NK-92 treated with Interleukin-12 subunit alpha and Interleukin-12 subunit beta, amount 100 ng/mL, for 24 hours (cell line): ENCODE results near the gene HYOU1.
A peak's percentile ranks its signal among the peaks of the same experiment; 100 is the strongest.
"Not testable (repeated sequence)": the region's sequence is repeated elsewhere in the genome, so short reads cannot be mapped to it uniquely, and the experiment has no call there.

Experiments used
- DNase-seq: peaks from one replicate; lab custom pipeline; 2025; lab: John Stamatoyannopoulos, UW

Gene HYOU1

GRCh38 chr11:119084663-119085436 is 27.8 kb upstream of the HYOU1 start, which contains the start of gene HMBS:
HMBS (plus strand) TSS chr11:119084881; CDS start chr11:119085034, 153 bp downstream.
- peak; percentile 91 for DNase-seq

- no peak for DNase-seq
These were observed 24.8 kb upstream of the HYOU1 start for GRCh38 chr11:119081682-119082260.

- DNase-seq: no peak
These were observed 21.8 kb upstream of the HYOU1 start for GRCh38 chr11:119078675-119079420.

- DNase-seq: no peak
These were observed 20.8 kb upstream of the HYOU1 start for GRCh38 chr11:119077839-119078238.

GRCh38 chr11:119067371-119068222 is 10.6 kb upstream of the HYOU1 start, which contains the start of gene VPS11:
VPS11 (plus strand) TSS chr11:119067818; CDS start chr11:119067824, 6 bp downstream.
- DNase-seq: peak; percentile 98

- no peak for DNase-seq
These were observed 8.4 kb upstream of the HYOU1 start for GRCh38 chr11:119065369-119065768.

- no peak for DNase-seq
These were observed 5.8 kb upstream of the HYOU1 start for GRCh38 chr11:119062779-119063178.

GRCh38 chr11:119061256-119061655 is 4.3 kb upstream of the HYOU1 start:
- DNase-seq: no peak

- DNase-seq: not testable (repeated sequence)
These were observed 2.1 kb upstream of the HYOU1 start for GRCh38 chr11:119059128-119059527.

GRCh38 chr11:119056421-119056999 is 495 bp downstream of the HYOU1 start:
- DNase-seq: peak; percentile 53

GRCh38 chr11:119055901-119056300 is 1.1 kb downstream of the HYOU1 start:
- no peak for DNase-seq

GRCh38 chr11:119054418-119054817 is 2.6 kb downstream of the HYOU1 start:
- no peak for DNase-seq

- DNase-seq: no peak
These were observed 4.7 kb downstream of the HYOU1 start for GRCh38 chr11:119052163-119052814.

GRCh38 chr11:119051440-119052162 is 5.4 kb downstream of the HYOU1 start:
- no peak for DNase-seq

GRCh38 chr11:119049081-119049480 is 7.9 kb downstream of the HYOU1 start:
- no peak for DNase-seq

GRCh38 chr11:119048644-119049043 is 8.4 kb downstream of the HYOU1 start:
- DNase-seq: no peak

GRCh38 chr11:119047205-119047604 is 9.8 kb downstream of the HYOU1 start:
- no peak for DNase-seq

- DNase-seq: no peak
These were observed 10.5 kb downstream of the HYOU1 start for GRCh38 chr11:119046489-119046888.

GRCh38 chr11:119044708-119045107 is 12.3 kb downstream of the HYOU1 start:
- DNase-seq: no peak

- no peak for DNase-seq
These were observed 14.1 kb downstream of the HYOU1 start for GRCh38 chr11:119042927-119043326.
